Measurements from ENCODE around the gene REEP3.

Gene REEP3

DNA sequence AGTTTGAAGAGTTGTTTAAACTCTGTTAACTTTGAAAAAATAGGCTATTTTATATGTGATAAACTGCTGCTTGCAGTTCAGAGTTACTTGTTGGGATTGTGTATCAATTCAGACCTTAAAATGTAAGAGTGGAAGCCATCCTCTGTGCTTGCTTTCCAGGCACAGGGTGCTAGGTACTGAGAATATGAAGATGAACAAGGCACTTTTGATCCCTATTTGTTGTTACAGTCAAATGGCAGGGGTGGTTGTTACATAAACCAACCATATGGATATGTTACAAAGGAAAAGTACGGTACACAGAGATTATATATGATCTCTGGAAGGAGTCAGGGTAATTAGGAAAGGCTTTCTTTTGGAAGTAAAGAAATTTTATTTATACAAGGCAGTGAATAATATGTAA lies 63.8 kb downstream of the REEP3 start:
- no peaks in the 10 kb centered on the region for H3K27me3 ChIP-seq (ENCODE audit: insufficient read depth, low read depth)
- no peak overlapping the region for H2AFZ ChIP-seq (ENCODE audit: low read depth)
- no peaks in the 10 kb centered on the region for H3K79me2 ChIP-seq (ENCODE audit: insufficient read depth, low read depth)
- TF ChIP-seq, protein P1, sequence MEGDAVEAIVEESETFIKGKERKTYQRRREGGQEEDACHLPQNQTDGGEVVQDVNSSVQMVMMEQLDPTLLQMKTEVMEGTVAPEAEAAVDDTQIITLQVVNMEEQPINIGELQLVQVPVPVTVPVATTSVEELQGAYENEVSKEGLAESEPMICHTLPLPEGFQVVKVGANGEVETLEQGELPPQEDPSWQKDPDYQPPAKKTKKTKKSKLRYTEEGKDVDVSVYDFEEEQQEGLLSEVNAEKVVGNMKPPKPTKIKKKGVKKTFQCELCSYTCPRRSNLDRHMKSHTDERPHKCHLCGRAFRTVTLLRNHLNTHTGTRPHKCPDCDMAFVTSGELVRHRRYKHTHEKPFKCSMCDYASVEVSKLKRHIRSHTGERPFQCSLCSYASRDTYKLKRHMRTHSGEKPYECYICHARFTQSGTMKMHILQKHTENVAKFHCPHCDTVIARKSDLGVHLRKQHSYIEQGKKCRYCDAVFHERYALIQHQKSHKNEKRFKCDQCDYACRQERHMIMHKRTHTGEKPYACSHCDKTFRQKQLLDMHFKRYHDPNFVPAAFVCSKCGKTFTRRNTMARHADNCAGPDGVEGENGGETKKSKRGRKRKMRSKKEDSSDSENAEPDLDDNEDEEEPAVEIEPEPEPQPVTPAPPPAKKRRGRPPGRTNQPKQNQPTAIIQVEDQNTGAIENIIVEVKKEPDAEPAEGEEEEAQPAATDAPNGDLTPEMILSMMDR (conservative IDR thresholded peaks at IDR 0.05; ENCODE audit: low read depth, low read length): no peak
- H3K4me1 ChIP-seq (ENCODE audit: low read depth, poor library complexity, severe bottlenecking): peaks cover 14% of the 10 kb centered on the region
- no peak overlapping the region for H3K27ac ChIP-seq
- no peak overlapping the region for H3K9ac ChIP-seq
- H3K4me2 ChIP-seq: no peak overlapping the region
- H3K36me3 ChIP-seq (ENCODE audit: insufficient read depth): no peaks in the 10 kb centered on the region
- H4K20me1 ChIP-seq (ENCODE audit: insufficient read depth): no peaks in the 10 kb centered on the region
- no peak overlapping the region for H3K4me3 ChIP-seq (IDR thresholded peaks at IDR 0.05; ENCODE audit: insufficient read depth, low read depth, low read length)

DNA sequence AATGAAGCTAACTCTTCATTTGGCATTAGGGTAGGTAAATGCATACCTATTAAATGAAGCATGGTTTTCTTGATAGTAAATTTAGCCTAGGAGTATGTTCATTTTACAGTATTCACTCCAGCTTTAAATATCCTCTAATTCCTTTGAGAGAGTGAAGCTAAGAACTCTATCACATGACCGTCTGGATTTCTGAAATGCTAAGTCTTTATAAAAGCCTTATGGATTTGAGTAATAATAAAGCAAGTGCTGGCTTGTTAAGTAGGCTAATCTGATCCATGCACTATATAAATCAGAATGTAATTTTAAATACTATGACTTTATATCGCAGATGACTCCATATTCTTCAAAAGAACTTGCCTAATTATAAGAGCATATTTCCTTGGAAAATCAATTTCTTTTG lies 64.8 kb downstream of the REEP3 start:
- Histone ChIP-seq H4K20me1 (ENCODE audit: insufficient read depth) (no peaks in the 10 kb centered on the region), H3K27me3 (ENCODE audit: insufficient read depth, low read depth) (no peaks in the 10 kb centered on the region), H2AFZ (ENCODE audit: low read depth) (no peak overlapping the region), H3K27ac (no peak overlapping the region), H3K79me2 (ENCODE audit: insufficient read depth, low read depth) (no peaks in the 10 kb centered on the region), H3K4me1 (ENCODE audit: low read depth, poor library complexity, severe bottlenecking) (peaks cover 14% of the 10 kb centered on the region), H3K36me3 (ENCODE audit: insufficient read depth) (no peaks in the 10 kb centered on the region), H3K4me2 (no peak overlapping the region), H3K9ac (no peak overlapping the region), H3K4me3 (IDR thresholded peaks at IDR 0.05; ENCODE audit: insufficient read depth, low read depth, low read length) (no peak overlapping the region)
- TF ChIP-seq, protein P1 (conservative IDR thresholded peaks at IDR 0.05; ENCODE audit: low read depth, low read length): no peak

DNA sequence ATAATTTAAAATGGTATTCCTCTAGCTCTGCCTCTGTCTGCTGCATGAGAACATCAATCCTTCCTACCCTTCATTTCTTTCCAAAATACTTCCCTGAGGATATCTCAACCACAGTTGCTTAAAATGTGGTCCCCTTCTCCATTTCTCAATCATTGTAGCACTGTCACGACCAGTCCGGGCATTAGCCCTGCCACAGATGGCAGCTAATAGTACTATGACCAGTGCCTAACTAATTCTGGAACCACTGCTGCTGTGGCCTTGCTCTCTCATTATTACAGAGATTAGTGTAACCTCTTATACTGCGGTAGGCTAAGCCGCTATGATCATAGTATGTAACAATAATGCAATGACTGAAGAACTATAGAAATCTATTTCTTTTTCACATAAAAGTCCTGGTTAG lies 66.0 kb downstream of the REEP3 start:
- no peak overlapping the region for H3K4me2 ChIP-seq
- H3K4me3 ChIP-seq (IDR thresholded peaks at IDR 0.05; ENCODE audit: insufficient read depth, low read depth, low read length): no peak overlapping the region
- no peak overlapping the region for H3K9ac ChIP-seq
- no peaks in the 10 kb centered on the region for H3K36me3 ChIP-seq (ENCODE audit: insufficient read depth)
- peaks cover 2% of the 10 kb centered on the region for H3K4me1 ChIP-seq (ENCODE audit: low read depth, poor library complexity, severe bottlenecking)
- no peaks in the 10 kb centered on the region for H3K27me3 ChIP-seq (ENCODE audit: insufficient read depth, low read depth)
- TF ChIP-seq, protein P1 (conservative IDR thresholded peaks at IDR 0.05; ENCODE audit: low read depth, low read length): no peak
- no peaks in the 10 kb centered on the region for H4K20me1 ChIP-seq (ENCODE audit: insufficient read depth)
- H2AFZ ChIP-seq (ENCODE audit: low read depth): no peak overlapping the region
- no peak overlapping the region for H3K27ac ChIP-seq
- no peaks in the 10 kb centered on the region for H3K79me2 ChIP-seq (ENCODE audit: insufficient read depth, low read depth)

DNA sequence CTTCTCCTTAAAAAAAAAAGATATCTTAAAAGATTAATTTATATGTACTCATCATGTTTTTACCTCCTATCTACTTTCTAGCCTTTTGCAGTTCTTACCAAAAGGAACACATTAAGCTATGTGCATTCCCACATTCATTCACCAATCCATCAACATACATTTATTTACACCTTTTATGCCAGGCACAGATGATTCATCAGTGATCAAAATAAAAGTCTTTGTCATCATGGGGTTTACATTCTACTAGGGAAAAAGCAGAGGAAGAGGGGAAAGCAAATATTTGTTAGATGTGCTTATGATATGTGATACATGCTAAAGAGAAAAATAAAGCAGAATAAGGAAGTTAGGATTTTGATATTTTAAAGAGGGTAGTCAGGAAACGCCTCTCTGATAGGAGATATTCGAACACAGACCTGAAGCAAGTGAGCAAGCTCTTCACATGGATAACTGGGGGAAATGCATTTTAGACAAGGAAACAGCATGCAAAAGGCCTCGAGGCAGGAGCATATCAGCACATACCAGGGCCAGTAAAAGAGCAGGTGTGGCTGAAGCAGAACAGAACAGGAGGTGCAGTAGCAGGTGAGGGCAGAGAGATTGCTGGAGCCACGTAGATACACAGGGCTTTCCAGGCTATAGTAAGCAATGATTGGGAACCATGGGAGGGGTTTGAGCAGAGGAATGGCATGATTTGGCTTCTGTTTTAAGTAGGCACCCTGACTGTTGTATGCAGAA lies 67.4 kb downstream of the REEP3 start:
- no peak overlapping the region for H3K4me2 ChIP-seq
- H4K20me1 ChIP-seq (ENCODE audit: insufficient read depth): no peaks in the 10 kb centered on the region
- TF ChIP-seq, protein P1 (conservative IDR thresholded peaks at IDR 0.05; ENCODE audit: low read depth, low read length): no peak
- no peak overlapping the region for H2AFZ ChIP-seq (ENCODE audit: low read depth)
- H3K79me2 ChIP-seq (ENCODE audit: insufficient read depth, low read depth): no peaks in the 10 kb centered on the region
- H3K9ac ChIP-seq: no peak overlapping the region
- H3K4me1 ChIP-seq (ENCODE audit: low read depth, poor library complexity, severe bottlenecking): no peaks in the 10 kb centered on the region
- no peaks in the 10 kb centered on the region for H3K27me3 ChIP-seq (ENCODE audit: insufficient read depth, low read depth)
- no peak overlapping the region for H3K4me3 ChIP-seq (IDR thresholded peaks at IDR 0.05; ENCODE audit: insufficient read depth, low read depth, low read length)
- no peak overlapping the region for H3K27ac ChIP-seq
- H3K36me3 ChIP-seq (ENCODE audit: insufficient read depth): no peaks in the 10 kb centered on the region

All from KMS-11 (cell line).